ENCODE measurements around the gene GPR84.

DNA sequence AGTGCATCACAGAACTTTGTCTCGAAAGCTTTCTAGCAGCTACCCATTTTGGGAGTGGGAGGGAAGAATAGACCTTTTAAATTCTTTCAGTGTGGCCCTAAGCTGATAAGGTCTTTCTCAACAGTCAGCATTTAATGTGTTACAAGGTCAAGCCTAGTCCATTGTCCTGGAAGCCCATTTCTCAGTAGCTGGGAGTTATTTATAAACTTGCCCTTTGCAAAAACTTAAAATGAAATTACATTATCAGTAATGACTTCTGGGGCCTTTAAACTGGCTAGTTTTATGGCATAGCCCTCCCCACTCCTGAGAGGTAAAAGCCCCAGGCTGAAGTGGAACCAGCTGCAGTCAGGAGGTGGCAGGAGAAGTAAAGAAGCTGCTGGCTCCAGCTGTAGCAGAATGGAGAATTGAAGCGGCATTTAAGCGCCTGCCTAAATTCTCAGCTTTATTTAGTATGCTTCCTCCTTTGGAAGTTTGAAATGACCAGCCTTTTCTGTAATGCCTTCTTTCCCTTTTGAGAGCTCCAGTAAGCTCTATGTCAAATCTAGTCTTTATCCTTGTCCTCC, 26.9 kb downstream of the GPR84 start:
- TF ChIP-seq CBX5 (IDR thresholded peaks at IDR 0.05; ENCODE audit: low read depth, low read length), result no peak
- no peak for TF ChIP-seq SP1 (IDR thresholded peaks at IDR 0.05; ENCODE audit: low read depth, low read length)
- TF ChIP-seq NRF1 (IDR thresholded peaks at IDR 0.05; ENCODE audit: low read depth, low read length), result no peak
- no peak for TF ChIP-seq CTCF (IDR thresholded peaks at IDR 0.05; ENCODE audit: control extremely low read depth in 1 of 3, insufficient read depth in 1 of 3, low read depth in 1 of 3, low read length in 3 of 3)
- TF ChIP-seq EZH2 (IDR thresholded peaks at IDR 0.05; ENCODE audit: low read depth, low read length, severe bottlenecking), result no peak
- no peak for TF ChIP-seq POLR2A (IDR thresholded peaks at IDR 0.05; ENCODE audit: control extremely low read depth in 1 of 2, low read depth in 2 of 2, low read length in 2 of 2)
- no peak for TF ChIP-seq ATF2 (IDR thresholded peaks at IDR 0.05; ENCODE audit: low read length)
- no peak for TF ChIP-seq TAF7 (optimal IDR thresholded peaks at IDR 0.05; ENCODE audit: borderline replicate concordance, low read depth, low read length)
- TF ChIP-seq POLR2AphosphoS5 (IDR thresholded peaks at IDR 0.05; ENCODE audit: low read depth, low read length), result no peak
- TF ChIP-seq RAD21 (IDR thresholded peaks at IDR 0.05 in 1 of 2, conservative IDR thresholded peaks at IDR 0.05 in 1 of 2; ENCODE audit: low read depth in 2 of 2, low read length in 2 of 2), result peak in 1 of 2 experiments; percentile 26; a peak in 1 of 4 replicates
- TF ChIP-seq TAF1 (IDR thresholded peaks at IDR 0.05; ENCODE audit: low read depth, low read length), result no peak
- TF ChIP-seq YY1 (IDR thresholded peaks at IDR 0.05; ENCODE audit: low read depth, low read length), result no peak
- no peak for TF ChIP-seq MAX (IDR thresholded peaks at IDR 0.05)
- TF ChIP-seq NANOG (IDR thresholded peaks at IDR 0.05; ENCODE audit: insufficient read depth, low read depth, low read length, poor library complexity, severe bottlenecking), result no peak

Measured in H1 (cell line).